ENCODE results near the gene ITGB6.
A peak's percentile ranks its signal among the peaks of the same experiment; 100 is the strongest.
"Not testable (repeated sequence)": the region's sequence is repeated elsewhere in the genome, so short reads cannot be mapped to it uniquely, and the experiment has no call there.

The ITGB6 gene

GRCh38 chr2:160139350-160139749 is 60.7 kb downstream of the ITGB6 start:
- DNase-seq, result no peak

- DNase-seq, result no peak
Observed at GRCh38 chr2:160138406-160138805, 61.7 kb downstream of the ITGB6 start.

- no peak for DNase-seq
Observed at GRCh38 chr2:160137464-160137863, 62.6 kb downstream of the ITGB6 start.

- no peak for DNase-seq
Observed at GRCh38 chr2:160132761-160133160, 67.3 kb downstream of the ITGB6 start.

- DNase-seq, result no peak
Observed at GRCh38 chr2:160126756-160127155, 73.3 kb downstream of the ITGB6 start.

DNA sequence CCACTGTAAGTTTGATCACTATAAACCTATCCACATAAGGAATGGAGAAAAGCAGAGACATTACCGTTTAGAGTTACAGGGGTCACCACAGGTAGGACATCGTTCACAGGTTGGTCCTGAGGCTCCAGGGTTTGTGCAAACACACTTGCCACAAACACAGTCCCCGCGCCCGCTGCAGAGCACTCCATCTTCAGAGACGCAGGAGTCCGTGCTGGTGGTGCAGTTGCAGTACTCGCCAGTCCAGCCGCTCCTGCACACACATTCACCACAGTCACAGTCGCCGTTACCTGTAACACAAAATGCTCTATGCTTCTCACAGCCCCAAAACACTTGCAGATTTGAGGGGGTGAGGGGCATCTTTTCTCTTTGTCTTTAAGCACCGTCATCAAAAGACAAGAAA is 73.8 kb downstream of the ITGB6 start:
- no peak for DNase-seq

DNA sequence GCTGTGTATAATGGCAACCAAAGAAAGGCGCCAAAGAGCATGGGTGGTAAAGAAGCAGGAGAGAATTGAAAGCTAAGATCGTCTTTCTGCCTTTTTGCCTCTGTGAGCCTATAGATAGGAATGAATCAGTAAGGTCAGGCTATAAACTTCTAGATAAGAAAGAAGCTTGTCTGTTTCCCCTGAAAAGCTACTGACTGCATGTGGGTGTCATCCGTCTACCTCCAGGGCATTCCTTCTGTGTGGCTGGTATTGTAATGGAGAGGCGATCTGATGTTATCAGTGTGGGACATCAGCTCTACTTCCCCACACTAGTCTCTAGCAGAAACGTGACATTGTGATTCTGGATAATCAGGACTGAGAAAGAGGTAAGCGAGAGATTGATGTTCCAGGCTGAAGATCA is 74.2 kb downstream of the ITGB6 start:
- no peak for DNase-seq

- DNase-seq, result no peak
Observed at GRCh38 chr2:160125366-160125765, 74.7 kb downstream of the ITGB6 start.

DNA sequence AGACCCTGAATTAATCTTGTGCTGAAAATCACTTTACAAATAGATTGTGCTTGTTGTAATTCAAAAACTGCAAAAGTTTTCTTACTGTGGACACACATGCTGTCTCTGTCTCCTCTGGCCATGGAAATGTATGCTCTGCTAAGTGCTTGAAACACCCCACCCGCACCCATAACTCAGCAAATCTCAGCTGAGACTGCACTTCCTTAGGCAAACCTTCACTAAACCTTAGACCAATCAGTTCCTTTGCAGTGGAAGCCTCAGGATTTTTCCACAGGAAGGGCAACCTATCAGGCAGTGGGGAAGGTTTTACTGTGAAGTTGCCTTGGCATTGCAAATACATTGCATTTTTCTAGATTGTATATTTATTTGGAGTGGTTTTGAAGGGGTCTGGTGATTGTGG is 75.5 kb downstream of the ITGB6 start:
- no peak for DNase-seq

DNA sequence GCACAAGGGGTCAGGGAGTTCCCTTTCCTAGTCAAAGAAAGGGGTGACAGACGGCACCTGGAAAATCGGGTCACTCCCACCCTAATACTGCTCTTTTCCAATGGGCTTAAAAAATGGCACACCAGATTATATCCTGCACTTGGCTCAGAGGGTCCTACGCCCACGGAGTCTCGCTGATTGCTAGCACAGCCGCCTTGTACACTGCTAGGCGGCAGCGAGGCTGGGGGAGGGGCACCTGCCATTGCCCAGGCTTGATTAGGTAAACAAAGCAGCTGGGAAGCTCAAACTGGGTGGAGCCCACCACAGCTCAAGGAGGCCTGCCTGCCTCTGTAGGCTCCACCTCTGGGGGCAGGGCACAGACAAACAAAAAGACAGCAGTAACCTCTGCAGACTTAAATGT is 85.4 kb downstream of the ITGB6 start:
- not testable (repeated sequence) for DNase-seq

DNA sequence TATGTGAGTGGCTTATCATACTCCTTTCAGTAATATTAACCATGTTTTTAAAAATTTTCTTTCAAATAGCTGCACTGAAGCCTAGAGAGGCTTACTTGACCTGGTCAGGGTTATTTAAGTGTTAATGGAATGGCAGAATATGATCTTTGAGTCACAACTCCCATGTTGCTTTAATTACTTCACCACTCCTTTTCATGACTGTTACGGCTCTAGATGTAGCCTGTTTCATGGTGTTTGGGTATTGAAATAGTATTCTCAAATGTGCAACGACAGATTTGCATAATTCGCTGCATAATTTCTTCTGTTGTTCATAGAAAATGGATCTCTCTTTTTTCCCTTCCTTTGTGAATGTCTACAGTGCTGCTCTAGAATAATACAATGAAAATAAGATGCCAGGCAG is 86.1 kb downstream of the ITGB6 start:
- peak; percentile 12 for DNase-seq

- DNase-seq, result no peak
Observed at GRCh38 chr2:160111951-160112798, 87.9 kb downstream of the ITGB6 start.

DNA sequence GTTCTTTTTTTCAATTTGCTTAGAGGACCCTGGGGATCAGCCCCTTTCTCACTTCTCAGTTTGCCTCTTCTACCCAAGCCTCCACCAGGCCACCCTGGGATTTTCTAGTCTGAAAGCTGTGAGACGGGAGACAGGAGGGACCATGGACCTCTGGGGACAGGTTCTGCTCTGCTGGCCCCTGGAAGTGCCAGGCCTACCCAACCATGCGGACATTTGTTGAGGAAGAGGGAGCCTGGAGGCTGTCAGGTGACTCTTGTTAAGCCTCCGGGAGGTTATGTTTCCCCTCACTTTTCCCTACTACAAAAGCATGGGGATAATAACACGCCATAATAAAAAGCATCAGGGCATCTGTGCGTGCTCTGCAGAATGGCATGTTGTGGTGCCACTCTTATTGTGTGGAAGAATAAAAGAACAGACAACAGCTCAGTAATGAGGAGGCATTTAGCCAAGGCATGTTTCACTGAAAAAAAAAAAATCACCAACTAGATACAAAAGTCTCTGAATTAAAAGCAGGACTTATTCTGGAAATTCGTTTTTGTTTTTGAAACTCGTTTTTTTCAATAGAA is 89.3 kb downstream of the ITGB6 start:
- no peak for DNase-seq

DNA sequence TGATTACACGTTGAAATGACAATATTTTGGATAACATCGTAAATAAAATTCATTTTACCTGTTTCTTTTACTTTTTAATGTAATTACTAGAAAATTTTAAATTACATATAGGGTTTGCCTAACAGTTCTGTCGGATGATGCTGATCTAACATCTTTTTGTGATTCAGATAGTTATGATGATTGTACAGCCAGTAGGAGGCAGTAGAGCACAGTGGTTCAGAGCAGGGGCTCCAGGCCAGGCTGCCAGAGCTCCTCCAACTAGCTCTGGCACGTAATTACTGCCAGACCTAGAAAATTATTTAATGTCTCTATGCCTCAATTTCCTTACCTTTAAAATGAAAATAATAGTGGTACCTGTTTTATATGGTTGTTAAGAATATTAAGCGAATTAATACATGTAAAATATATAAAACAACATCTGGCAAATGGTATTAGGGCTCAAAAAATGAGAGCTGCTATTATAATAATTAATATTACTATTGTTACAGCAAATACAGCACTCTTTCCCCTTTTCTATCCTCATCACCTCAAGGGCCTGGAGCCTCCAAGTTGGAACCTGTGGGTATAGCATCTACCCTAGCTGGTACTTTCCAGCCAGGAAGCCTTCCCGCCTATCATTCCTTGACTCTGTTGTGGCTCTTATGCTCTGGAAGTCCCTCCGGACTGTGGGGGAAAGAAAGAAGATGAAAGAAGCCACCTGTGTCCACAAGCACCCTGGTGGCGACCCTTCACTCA is 90.0 kb downstream of the ITGB6 start:
- peak; percentile 74 for DNase-seq

DNA sequence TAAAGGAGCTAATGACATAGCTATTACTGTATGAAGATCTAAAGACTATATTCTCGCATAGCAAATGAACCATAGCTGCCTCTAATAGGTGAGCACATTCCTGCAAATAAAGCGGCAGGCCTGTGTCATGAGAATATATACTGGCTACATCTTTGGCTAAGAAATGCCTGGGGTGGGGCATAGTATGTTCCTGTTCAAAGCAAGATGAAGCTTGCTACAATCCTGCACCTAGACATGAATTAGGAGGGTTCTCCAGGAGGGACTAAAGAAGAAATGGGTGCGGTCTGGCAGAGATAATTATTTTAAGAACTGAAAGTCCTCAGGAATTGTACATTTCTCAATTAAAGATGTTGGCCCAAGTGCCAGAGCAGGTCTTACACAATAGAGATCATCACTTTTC is 90.8 kb downstream of the ITGB6 start:
- no peak for DNase-seq

DNA sequence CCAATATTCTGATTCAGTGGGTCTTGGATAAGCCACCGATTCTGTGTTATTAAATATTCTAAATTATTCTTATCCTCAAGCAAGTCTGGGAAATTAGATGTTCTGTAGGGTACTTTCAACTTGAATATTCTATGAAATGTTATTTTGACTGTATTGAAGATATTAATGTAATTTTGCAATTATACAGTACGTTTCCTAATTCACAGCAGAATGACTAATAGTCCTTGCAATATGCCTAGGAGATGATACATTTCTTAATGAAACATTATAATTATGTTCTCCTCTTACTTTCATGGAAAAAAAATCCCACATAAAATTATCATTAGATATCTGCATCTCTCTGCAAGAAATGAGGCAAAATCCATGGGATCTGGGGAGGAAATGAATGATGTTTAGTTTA is 91.4 kb downstream of the ITGB6 start:
- DNase-seq, result no peak

DNA sequence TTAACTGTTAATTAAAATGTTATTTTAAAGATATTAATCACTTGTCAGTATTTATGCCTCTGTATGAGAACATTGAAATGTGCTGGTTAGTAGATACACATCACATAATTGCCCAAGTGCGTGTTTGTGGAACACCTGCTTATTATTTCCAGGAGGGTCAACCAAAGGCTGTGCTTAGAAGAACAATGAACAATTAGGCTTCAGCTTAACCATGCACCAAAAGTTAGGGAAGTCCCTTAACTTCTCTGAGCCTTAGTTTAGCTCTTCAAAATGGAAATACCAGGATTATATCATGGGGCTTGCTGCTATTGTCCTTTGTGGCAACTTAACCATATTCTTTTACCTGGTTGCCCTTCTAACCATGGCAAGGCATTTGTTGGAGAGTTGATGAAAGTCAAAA is 94.7 kb downstream of the ITGB6 start:
- no peak for DNase-seq

DNA sequence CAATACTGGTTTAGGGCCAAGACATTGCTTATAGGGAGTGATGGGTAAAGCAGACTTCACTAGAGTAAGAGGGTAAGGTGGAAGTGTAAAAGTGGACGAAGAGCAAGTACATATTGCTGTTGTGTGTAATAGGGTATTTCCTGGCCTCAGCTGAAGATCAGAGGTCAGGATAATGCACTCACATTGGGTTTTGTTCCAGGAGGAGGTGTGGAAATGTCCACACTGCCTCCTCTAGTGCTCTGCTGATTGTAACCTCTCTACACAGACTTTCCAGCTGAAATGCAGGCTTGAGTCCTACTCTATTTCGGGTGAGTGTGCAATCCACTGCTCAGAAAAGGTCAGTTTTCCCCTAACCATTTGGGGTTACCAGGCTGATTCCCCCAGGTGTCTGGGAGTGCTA is 96.0 kb downstream of the ITGB6 start:
- no peak for DNase-seq

DNA sequence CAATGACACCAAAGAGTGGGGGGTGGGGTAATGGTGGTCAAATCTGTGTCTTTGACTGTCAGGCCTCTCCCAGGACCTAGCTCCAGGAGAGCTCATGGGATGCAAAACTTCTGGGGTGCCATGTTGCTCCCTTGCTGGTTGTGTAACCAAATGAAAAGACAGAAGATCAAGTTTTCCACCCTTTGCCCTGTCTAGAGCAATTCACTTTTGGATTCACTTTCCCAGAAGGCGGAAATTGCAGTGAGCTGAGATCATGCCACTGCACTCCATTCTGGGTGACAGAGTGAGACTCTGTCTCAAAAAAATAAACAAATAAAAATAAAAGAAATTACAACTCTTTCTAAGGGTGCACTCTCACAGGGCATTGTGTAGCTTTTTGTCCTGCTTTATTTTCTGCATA is 102.7 kb downstream of the ITGB6 start:
- DNase-seq, result no peak

GRCh38 chr2:160096409-160096808 is 103.7 kb downstream of the ITGB6 start:
- no peak for DNase-seq

- DNase-seq, result no peak
Observed at GRCh38 chr2:160092445-160092844, 107.6 kb downstream of the ITGB6 start.

DNA sequence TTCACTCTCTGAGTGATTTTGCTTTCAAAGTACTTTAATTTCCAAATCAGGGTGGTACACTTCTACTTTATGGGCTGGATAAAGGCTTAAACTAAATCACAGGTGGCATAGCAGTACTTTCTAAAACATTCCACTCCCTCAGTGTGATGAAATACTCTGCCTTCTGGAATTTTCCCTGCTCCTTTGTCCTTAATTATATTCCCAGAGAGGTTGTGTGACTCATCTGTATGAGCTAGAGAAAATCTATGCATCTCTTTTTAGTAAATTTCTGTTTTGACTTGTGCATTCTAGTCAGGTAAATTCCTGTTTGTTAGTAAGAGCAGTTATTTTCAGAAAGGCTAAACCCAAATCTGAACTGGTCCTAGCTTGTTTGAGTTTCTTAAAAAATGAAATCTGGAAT is 108.7 kb downstream of the ITGB6 start:
- DNase-seq, result peak; percentile 38

- no peak for DNase-seq
Observed at GRCh38 chr2:160087854-160088745, 112.0 kb downstream of the ITGB6 start.
